Erythroblast (primary cell): Measurements from ENCODE around the gene AK8.

Experiments
- GATA1 ChIP-seq: IDR thresholded peaks from 2 replicates; pipeline ENCODE4 v1.6.1; 2011; ENCODE audit warnings: low read depth, mild to moderate bottlenecking, control low read depth, low read length, moderate library complexity
- POLR2A ChIP-seq: IDR thresholded peaks from 2 replicates; pipeline ENCODE4 v1.6.1; 2011; ENCODE audit warnings: mild to moderate bottlenecking, low read length

DNA sequence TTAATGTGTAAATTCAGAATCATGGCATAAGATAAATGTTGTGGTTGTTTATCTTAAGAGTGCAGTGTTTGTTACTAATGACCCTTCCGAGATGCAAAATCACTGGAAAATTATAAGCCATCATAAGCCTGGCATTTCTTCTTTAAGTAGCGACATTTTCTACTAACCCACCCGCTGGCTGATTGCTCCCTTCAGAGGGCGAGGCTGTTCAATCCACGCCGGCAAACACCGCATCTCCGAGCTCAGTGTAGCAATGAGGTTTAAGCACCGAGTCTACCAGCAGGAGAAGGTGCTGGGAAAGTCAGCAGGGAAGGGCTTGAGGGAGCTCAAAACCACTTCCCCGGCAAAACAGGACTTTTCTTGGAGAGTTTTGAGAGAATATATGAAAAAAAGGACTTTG, 52.7 kb downstream of the AK8 start:
- TF ChIP-seq POLR2A (no peak), GATA1 (no peak)
